Epithelial cell of proximal tubule (primary cell): Measurements from ENCODE around the gene FGG. TPM values are rescaled to one million over a fixed set of nuclear protein-coding genes. Genes with fewer than 3 reads are reported as not detected.

ENCODE experiments used
- DNase-seq: peaks from one replicate; pipeline ENCODE4 v3.0.0-alpha.2; 2011; ENCODE audit warnings: low read depth
- H3K4me3 ChIP-seq: 2 replicates; pipeline ENCODE4 v1.5.1; 2011; ENCODE audit warnings: low read depth, mild to moderate bottlenecking, low read length
- total RNA-seq: library from RNA; depleted of rRNA; stranded (reverse); fragments of >200 nt; gene quantifications from 2 replicates; pipeline ENCODE4 v1.2.3, GENCODE V29; 2015
- TF ChIP-seq, protein P1 (sequence below): conservative IDR thresholded peaks from 2 replicates; pipeline ENCODE4 v1.5.1; 2012; ENCODE audit warnings: low read depth, mild to moderate bottlenecking, low read length

Gene FGG
- total RNA-seq, 1 donor from 2014 or later = 0.23 TPM

GRCh38 chr4:154622598-154622997 is 10.1 kb upstream of the FGG start:
- TF ChIP-seq, protein P1, sequence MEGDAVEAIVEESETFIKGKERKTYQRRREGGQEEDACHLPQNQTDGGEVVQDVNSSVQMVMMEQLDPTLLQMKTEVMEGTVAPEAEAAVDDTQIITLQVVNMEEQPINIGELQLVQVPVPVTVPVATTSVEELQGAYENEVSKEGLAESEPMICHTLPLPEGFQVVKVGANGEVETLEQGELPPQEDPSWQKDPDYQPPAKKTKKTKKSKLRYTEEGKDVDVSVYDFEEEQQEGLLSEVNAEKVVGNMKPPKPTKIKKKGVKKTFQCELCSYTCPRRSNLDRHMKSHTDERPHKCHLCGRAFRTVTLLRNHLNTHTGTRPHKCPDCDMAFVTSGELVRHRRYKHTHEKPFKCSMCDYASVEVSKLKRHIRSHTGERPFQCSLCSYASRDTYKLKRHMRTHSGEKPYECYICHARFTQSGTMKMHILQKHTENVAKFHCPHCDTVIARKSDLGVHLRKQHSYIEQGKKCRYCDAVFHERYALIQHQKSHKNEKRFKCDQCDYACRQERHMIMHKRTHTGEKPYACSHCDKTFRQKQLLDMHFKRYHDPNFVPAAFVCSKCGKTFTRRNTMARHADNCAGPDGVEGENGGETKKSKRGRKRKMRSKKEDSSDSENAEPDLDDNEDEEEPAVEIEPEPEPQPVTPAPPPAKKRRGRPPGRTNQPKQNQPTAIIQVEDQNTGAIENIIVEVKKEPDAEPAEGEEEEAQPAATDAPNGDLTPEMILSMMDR = peak; percentile 82
- H3K4me3 ChIP-seq = no peak overlapping the region
- DNase-seq = no peak

GRCh38 chr4:154620111-154620510 is 7.7 kb upstream of the FGG start:
- DNase-seq = no peak
- no peak overlapping the region for H3K4me3 ChIP-seq
- TF ChIP-seq, protein P1 = no peak

GRCh38 chr4:154618708-154619315 is 6.4 kb upstream of the FGG start:
- H3K4me3 ChIP-seq = no peak overlapping the region
- DNase-seq = no peak
- TF ChIP-seq, protein P1 = peak; percentile 93

DNA sequence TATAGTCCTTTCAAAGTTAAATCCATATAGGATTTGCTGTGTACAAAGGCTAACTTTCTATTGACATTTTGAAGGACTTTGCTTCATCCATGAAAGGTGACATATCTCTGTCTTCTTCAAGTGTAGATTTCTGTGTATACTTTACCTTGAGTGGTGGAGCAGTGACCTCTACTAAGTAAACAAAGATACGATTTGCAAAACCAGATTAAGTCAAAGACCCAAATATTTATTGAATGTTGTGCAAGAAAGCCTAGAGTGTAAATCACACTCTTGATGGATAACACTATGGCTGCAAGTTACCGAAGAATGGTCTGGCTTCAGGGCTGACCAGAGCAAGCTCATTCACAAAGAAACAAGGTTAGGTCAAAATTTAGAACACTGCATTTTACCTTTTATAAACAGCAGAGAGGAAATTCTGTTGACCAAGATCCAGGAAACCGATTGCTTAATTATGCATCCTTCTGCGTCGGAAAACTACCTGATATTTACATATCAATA is 5.4 kb upstream of the FGG start:
- no peak overlapping the region for H3K4me3 ChIP-seq
- TF ChIP-seq, protein P1 = no peak
- no peak for DNase-seq

DNA sequence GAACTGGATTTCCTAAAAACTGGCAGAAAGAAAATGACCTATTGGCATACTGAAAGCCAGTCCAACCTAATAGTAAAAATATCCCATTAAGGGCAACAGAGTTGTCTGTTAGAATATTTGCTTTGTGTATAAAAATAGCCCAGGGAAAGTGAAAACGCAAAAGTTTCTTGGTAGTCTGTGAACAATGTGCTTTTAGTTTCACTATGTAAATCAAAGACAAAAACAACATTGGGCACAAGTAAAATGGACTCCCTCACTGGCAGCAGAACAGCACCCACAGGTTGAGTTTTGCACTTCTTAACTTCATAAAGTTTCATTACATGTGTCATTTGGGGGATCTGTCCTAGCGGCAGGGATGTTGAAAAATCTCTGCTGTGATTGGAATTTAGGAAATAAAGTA is 4.3 kb upstream of the FGG start:
- DNase-seq = no peak
- TF ChIP-seq, protein P1 = no peak
- H3K4me3 ChIP-seq = no peak overlapping the region

DNA sequence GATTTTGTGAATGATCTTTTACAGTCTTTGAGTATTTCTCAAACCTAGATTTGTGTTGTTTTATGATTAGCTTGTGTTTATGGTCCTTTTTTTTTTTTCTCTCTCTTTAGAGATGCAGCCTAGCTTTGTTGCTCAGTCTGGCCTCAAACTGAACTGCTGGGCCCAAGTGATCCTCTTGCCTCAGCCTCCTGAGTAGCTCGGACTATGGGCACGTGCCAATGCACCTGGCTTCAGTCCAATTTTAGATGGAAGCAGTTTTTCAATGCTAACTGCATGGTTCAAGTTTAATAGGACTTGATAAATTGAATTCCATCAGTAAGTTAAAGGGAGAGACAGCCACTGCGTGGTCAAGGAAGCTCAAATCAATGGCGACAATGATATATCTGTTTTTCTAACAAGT is 3.8 kb upstream of the FGG start:
- no peak for DNase-seq
- TF ChIP-seq, protein P1 = no peak
- no peak overlapping the region for H3K4me3 ChIP-seq

- H3K4me3 ChIP-seq = no peak overlapping the region
- no peak for DNase-seq
- TF ChIP-seq, protein P1 = no peak
Observed at GRCh38 chr4:154615211-154615610, 2.8 kb upstream of the FGG start.
